GM12801 (cell line): ENCODE measurements around the gene BCL11B.

Experiments
- TF ChIP-seq, protein P1 (sequence below): IDR thresholded peaks from one replicate; pipeline ENCODE4 v1.5.1; 2011; ENCODE audit warnings: control low read depth; ENCODE audit not compliant: insufficient read length; ENCODE audit errors: extremely low read depth

BCL11B gene

DNA sequence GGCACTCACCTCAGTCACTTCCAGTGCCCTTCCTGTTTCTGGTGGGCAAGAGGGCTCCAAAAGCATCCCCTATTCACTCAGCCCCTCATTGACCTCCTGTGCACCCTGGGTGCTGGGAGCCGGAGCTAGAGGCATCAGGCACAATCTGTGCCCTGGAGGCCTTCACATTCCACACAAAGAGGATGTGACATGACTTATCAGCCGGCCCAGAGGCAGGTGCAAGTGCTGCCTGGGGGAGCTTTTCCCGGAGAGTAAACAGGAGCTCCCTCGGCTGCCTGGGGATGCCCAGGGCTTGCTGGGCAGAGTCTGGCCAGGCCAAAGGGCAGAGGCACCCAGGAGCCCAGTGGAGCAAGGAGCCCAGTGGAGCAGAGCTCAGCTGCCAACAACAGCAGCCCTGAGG lies 64.5 kb downstream of the BCL11B start:
- TF ChIP-seq, protein P1, sequence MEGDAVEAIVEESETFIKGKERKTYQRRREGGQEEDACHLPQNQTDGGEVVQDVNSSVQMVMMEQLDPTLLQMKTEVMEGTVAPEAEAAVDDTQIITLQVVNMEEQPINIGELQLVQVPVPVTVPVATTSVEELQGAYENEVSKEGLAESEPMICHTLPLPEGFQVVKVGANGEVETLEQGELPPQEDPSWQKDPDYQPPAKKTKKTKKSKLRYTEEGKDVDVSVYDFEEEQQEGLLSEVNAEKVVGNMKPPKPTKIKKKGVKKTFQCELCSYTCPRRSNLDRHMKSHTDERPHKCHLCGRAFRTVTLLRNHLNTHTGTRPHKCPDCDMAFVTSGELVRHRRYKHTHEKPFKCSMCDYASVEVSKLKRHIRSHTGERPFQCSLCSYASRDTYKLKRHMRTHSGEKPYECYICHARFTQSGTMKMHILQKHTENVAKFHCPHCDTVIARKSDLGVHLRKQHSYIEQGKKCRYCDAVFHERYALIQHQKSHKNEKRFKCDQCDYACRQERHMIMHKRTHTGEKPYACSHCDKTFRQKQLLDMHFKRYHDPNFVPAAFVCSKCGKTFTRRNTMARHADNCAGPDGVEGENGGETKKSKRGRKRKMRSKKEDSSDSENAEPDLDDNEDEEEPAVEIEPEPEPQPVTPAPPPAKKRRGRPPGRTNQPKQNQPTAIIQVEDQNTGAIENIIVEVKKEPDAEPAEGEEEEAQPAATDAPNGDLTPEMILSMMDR: no peak

GRCh38 chr14:99206090-99206489 lies 65.9 kb downstream of the BCL11B start:
- TF ChIP-seq, protein P1: no peak

DNA sequence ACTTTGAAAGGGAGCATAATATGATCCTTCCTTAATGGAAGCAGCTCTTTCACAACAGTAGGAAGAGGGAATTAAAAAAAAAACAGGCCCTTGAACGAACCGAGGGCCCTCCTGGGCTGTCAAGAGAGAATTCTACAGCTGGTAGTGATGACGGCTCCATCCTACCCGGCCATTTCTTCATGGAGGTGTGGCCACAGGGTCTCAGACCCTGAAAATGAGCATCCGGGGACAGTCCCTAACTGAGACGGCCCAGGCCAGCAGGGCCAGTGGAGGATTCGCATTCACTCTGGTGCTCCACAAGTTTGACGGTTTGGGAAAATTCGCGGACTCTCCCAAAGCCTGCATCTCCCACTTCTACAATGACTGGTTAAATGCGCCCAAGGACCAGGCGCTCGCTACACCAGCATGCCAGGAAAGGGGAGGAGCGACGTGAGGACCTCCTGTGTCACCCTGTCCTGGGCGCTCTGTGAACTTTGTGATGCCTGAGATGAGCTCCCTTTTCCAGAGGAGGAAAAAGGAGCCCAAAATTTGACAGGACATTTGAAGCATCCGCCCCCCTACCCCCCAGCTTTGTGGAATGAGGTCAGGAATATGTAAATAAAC lies 66.8 kb downstream of the BCL11B start:
- TF ChIP-seq, protein P1: no peak

DNA sequence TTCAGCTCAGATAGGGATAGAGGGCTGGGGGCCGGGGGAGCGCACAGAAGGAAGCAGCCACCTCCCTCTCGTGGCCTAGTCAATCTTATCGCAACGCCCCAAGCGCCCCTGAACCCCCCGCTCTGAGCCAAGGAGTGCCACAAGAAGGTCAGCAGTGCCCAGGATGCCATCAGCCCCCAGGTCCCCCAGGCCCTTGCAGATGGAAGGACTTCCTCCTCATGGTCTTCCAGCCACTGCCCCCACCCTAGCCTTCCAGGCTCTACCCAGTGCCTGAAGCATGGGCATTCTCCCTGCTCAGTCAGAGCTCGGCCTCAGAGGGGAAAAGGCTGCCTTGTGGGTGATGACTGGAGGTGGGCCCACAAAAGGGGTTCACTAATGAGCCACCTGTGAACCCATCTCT lies 68.2 kb downstream of the BCL11B start:
- TF ChIP-seq, protein P1: no peak

- TF ChIP-seq, protein P1: no peak
Measured at GRCh38 chr14:99203080-99203479, 68.9 kb downstream of the BCL11B start.

DNA sequence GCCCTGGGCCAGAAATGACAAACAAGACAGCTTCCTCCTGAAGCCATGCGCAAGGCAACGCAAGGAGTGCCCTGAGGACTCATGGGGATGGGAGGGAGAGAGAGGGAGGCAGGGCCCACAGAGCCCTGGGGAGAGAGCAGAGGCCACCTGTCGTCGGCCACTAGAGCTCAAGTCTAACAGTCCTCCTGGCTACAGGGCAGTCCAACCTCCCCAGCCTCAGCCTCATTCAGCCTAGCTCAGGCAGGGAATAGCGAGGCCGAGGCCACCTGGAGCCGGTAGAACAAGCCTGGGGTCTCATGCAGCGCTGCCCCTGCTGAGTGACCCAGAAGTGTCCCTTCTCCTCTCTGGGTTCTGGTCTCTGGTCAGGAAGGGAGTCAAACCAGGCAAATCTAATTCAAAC lies 69.5 kb downstream of the BCL11B start:
- TF ChIP-seq, protein P1: no peak

DNA sequence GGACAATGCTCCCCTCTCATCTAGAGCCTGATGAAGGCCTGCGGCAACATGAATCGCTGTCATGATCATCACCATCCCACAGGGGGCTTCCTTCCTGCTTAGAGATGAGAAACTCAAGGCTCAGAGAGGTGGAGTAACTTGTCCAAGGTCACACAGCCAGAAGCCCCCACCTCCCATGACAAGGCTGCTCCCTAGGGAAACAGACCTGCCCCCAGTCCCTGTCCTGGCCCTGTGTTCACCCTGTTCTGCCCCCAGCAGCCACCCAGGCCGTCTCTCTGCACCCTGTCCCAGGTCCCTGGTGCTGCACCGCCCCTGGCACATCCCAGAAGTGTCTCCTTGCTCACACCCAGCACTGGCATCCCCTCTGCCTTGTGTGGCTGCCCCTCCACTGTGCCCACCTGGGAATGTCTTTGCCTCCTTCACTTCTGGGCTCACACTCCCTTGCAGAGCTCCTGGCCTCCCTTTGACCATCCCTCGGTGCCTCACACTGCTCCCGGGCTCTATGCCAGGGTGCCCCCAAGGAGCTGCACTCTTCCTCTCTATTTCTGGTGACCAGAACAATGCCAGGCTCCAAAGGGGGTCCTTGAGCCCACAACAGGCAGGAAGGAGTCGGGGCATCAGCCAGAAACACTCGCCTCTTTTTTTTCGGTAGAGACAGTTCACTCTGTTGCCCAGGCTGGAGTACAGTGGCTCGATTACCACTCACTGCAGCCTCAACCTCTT lies 70.5 kb downstream of the BCL11B start:
- TF ChIP-seq, protein P1: no peak

- TF ChIP-seq, protein P1: no peak
Measured at GRCh38 chr14:99200654-99201005, 71.4 kb downstream of the BCL11B start.
